SIG-M5 treated with dmso at 0.1 percent for 504 hours (cell line): Measurements from ENCODE around the gene KIF26B.

ENCODE experiments used
- DNase-seq: peaks from one replicate; lab custom pipeline; 2025; ENCODE audit not compliant: unreplicated experiment; lab: John Stamatoyannopoulos, UW

Gene KIF26B

GRCh38 chr1:245454051-245454450 lies 299.3 kb downstream of the KIF26B start:
- DNase-seq, result no peak

DNA sequence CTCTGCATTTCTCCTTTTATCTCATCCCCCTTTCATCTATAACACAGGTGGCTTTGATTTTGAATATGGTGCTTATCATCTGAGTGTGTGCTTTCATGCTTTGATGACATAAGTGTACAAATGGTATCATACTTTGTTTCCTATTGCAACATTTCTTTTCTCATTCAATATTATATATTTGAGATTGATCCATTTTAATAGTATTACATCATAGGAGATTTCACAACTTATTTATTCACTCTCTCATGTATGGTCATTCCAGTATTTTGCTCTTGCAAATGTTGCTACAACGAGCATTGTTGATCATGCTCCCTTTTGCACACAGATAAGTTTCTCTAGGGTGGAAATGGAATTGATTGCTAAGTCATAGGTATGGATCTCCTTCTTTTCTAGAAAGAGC lies 302.8 kb downstream of the KIF26B start:
- DNase-seq, result no peak

GRCh38 chr1:245458234-245458633 lies 303.4 kb downstream of the KIF26B start:
- no peak for DNase-seq

GRCh38 chr1:245458761-245459174 lies 304.0 kb downstream of the KIF26B start:
- DNase-seq, result peak; percentile 97

- no peak for DNase-seq
These were observed 304.8 kb downstream of the KIF26B start for GRCh38 chr1:245459621-245460020.

GRCh38 chr1:245461681-245462080 lies 306.9 kb downstream of the KIF26B start:
- no peak for DNase-seq

- DNase-seq, result no peak
These were observed 307.4 kb downstream of the KIF26B start for GRCh38 chr1:245462161-245462560.

DNA sequence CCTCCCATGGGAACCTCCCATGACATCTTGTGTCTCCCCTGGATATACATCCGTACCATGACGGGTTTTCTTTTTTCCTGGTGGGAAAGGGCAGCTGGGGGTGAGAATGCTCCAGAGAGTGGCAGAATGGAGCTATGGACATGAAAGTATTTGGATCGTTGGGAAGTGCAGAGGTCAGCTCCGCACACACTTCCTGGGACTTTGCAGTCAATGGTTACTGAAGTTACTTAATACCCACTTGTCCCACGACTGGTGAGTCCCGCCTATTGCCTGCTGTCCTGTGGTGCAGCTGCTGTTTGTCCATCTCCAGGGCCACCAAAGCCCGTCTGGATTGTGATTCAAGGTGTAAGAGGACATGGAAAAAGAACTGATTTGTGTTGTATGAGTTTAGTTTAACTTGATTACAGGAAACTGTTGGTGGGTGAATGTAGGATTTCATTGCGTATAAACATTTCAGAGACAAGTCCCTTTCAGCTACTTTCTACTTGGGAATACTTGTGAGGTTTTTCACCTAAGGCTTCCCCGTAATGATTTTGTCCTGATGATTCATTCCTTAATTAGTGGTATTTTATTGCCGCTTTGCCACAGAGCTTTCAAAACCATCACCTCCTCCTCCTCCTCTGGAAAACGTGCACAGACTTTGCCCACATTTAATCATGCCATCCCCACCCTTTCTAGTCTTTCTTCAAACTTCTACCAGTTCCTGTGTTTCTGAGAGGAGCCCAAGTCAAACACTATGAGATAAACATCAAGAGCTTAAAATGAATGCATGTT lies 308.8 kb downstream of the KIF26B start:
- DNase-seq, result no peak

DNA sequence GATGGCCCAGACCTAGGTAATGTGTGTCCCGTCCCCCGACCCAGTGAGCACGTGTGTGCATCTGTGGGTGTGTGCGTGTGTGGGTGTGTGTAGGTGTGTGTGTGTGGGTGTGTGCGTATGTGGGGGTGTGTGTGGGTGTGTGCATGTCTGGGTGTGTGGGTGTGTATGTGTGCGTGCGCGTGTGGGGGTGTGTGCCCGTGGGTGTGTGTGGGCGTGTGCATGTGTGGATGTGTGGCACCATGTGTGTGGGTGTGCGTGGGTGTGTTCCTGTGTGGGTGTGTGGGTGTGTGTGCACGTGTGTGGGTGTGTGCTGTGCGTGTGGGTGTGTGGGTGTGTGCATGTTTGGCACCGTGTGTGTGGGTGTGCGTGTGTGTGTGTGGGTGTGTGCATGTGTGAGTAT lies 309.5 kb downstream of the KIF26B start:
- DNase-seq, result no peak

GRCh38 chr1:245465666-245466065 lies 310.9 kb downstream of the KIF26B start:
- no peak for DNase-seq

- no peak for DNase-seq
These were observed 311.5 kb downstream of the KIF26B start for GRCh38 chr1:245466261-245466660.

DNA sequence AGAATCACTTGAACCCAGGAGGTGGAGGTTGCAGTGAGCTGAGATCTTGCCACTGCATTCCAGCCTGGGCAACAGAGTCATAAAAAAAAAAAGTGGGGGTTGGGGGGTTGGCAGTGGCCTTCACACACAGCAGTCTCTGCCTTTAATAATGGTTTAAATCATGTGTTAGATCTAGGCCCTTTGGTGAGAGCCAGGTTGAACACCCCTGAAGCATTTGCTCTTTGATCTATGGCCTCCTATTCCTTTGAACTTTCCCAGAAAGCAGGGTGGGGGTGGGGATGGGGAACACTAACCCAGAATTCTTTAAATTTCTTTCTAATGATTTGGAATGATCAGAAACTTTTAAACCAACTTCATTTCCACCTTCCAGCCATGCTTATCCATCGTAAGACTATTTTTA lies 313.0 kb downstream of the KIF26B start:
- DNase-seq, result no peak

DNA sequence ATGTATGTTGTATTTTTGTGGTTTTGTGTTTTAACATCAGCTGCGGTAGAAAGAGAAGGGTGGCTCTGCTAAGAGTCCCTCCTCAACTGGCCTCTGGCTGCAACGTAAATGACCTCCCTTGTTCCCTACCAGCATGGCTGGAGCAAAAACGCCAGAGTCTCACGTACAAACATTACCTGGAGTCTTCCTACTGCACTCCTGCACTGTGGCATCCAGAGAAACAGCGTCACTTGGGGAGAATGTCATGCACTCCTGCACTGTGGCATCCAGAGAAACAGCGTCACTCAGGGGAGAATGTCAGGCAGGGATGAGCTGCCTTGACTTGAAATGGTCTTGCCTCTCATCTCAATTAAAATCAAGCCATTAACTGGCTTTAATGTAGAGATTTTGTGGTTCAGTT lies 314.2 kb downstream of the KIF26B start:
- DNase-seq, result no peak

GRCh38 chr1:245469734-245470133 lies 314.9 kb downstream of the KIF26B start:
- DNase-seq, result no peak

DNA sequence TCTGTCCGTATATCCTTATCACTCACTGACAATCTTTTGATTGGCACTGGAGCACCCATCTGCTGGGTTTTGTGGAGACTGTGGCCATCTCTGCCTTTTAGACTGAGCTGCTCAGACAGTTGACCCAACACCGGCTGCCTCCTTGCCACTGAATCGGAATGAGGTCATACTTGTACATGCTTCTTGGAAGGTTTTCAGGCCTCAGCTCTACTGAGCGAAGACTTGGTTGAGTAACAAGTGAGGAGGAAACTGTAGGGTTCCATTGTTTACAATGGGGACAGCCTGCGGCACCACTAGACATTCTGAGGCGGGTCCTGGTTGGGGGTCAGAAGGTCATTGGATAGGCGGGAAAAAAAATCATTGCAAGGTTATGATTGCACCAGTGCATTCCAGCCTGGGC lies 320.3 kb downstream of the KIF26B start:
- no peak for DNase-seq

- no peak for DNase-seq
These were observed 321.3 kb downstream of the KIF26B start for GRCh38 chr1:245475961-245476516.

DNA sequence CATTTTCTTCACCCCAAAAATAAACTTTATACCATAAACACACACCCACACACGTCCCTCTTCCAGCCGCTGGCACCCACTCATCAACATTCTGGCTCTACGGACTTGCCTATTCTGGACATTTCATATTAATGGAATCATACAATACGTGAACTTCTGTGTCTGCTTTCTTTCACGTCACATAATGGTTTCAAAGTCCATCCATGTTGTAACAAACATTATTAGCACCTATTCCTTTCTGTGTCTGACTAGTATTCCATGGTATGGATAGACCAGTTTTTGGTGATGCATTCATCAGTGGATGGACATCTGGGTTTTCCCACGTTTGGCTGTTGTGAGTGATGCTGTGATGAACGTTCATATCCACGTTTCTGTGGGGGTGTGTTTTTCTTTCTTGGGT lies 323.2 kb downstream of the KIF26B start:
- no peak for DNase-seq

DNA sequence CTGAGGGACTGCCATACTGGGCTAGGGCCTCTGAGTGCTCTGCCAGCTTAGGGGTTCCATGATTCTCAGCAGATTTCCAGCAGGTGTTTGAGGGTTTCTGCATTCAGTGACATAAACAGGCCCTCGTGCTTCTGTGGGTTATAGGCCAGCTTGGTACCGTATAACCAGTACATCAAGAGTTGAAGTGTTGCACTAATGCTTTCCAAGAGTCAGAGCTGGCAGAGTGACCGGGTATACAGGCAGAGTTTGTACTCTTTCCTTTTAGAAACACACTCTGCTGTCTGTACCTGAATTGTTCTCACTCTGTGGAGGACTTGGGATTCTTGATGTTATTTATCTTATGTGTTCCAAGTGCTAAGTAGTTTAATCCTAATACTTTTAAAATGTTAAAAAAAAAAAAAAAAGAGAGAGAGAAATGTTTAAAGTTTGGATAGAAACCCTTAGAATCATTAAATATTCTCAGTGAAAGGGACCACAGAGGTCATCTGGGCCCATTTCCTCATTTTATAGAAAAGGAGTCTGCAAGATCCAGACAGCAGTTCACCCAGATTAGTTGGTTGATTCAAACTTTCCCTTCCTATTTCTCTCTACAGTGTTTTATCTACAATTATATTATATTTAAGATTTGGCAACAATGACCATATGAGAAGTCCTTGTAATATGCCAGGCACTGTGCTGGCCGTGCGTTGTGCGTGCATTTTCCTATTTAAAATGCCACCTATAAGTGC lies 325.8 kb downstream of the KIF26B start:
- DNase-seq, result peak; percentile 25

DNA sequence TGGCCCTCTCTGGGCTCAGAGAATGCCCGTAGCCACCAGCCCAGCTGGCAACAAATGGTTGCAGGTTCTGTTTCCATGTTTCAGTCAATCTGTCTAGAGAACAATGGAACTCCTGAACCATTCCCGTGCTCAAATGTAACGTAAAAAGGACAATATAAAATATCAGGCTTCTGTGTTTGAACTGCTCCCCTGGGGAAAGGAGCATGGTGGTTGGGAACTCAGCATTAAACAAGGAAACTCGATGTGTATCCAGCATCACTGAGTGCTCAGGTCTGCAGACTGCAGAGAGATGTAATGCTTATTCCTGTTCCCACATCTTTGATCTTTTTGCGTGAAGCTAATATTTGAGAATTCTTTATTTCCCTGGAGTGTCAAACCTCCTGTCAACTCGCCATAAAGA lies 326.5 kb downstream of the KIF26B start:
- no peak for DNase-seq

DNA sequence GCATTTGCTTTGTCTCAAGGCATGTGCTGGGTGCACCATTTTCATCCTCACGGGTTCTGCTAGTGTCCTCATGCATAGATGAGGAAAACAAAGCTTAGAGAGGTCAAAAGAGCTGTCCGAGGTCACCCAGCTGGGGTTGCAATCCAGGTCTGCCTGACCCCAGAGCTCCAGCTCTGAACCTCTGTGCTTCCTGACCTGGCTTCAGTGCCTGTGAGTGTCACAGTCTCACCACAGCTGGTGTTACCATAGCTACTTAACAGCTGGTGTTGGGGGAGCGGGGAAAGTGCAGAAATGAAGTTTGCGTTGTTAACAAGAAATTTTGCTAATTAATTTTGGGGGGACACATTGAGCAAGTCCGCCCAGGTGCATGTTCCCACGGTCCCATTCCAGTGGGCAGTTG lies 328.5 kb downstream of the KIF26B start:
- DNase-seq, result no peak

DNA sequence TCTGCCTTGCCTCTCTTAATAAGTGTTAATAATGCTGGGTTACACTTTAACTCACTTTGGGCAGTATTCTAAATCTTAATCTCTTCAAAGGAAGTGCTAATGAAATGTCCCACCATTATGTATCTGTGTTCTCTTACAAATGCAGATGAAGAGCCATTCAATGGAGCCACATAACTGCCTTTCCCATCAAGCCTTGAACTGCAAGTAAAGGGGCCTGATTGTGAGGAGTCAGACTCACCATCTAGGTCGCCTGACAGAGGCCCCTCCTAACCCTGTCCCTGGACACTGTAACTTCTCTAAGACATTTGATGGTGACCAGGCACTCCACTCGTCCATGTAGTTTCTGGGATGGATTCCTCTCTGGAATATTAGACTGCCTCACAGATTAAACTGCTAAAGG lies 329.4 kb downstream of the KIF26B start:
- DNase-seq, result no peak

DNA sequence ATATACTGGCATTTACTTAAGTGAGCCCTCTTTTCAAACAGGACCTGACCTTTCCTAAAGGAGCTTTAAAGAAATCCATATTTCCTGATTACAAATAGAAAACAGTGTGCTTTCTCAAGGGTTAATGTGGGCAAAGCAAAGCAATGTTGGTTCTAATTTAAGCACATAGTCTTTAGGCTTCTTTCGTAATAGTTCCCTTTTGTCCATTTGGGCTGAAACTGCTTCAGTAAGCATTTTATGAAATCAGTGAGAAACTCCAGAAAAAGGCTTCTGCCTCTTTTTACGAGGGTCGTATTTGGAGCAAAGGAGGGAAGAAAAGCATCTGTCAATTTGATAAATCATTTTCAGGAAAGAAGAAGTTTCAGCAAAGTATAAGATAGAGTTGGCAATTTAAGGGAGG lies 331.2 kb downstream of the KIF26B start:
- peak; percentile 77 for DNase-seq
